ENCODE measurements around the gene CRACR2B.

DNA sequence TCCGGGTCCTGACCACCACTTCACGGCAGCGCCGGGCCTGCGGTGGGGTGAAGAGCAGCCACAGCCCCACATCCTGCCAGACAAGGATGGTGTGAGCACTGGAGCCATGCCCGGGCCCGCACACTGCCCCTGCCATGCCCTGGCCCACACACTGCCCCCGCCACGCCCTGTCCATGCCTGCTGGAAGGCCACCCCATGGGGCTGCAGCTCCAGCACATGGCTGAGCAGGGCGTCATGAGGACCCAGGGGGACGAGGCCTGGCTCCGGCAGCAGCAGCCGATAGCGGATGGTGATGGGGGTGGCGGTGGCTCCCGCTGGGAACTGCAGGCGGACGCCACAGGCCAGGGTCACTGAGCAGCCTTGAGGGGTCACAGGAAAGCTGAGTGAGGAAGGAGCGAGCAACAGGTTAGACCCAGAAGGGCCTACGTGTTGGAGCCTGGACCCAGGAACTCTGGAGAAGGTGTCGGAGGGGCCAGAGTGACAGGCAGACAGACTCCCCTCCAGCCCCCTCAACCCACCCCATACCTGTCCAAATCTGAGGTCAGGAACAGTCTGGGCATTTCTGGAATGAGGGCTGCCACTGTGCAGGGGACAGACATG is 25.6 kb upstream of the CRACR2B start:
- TF ChIP-seq, protein P1, sequence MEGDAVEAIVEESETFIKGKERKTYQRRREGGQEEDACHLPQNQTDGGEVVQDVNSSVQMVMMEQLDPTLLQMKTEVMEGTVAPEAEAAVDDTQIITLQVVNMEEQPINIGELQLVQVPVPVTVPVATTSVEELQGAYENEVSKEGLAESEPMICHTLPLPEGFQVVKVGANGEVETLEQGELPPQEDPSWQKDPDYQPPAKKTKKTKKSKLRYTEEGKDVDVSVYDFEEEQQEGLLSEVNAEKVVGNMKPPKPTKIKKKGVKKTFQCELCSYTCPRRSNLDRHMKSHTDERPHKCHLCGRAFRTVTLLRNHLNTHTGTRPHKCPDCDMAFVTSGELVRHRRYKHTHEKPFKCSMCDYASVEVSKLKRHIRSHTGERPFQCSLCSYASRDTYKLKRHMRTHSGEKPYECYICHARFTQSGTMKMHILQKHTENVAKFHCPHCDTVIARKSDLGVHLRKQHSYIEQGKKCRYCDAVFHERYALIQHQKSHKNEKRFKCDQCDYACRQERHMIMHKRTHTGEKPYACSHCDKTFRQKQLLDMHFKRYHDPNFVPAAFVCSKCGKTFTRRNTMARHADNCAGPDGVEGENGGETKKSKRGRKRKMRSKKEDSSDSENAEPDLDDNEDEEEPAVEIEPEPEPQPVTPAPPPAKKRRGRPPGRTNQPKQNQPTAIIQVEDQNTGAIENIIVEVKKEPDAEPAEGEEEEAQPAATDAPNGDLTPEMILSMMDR (IDR thresholded peaks at IDR 0.05) = no peak
- no peak for TF ChIP-seq POLR2A (IDR thresholded peaks at IDR 0.05)

All from heart left ventricle (tissue), 13 donors.